Measurements from ENCODE around the gene LENG9.
"Not testable (repeated sequence)": the region's sequence is repeated elsewhere in the genome, so short reads cannot be mapped to it uniquely, and the experiment has no call there.

LENG9 gene

DNA sequence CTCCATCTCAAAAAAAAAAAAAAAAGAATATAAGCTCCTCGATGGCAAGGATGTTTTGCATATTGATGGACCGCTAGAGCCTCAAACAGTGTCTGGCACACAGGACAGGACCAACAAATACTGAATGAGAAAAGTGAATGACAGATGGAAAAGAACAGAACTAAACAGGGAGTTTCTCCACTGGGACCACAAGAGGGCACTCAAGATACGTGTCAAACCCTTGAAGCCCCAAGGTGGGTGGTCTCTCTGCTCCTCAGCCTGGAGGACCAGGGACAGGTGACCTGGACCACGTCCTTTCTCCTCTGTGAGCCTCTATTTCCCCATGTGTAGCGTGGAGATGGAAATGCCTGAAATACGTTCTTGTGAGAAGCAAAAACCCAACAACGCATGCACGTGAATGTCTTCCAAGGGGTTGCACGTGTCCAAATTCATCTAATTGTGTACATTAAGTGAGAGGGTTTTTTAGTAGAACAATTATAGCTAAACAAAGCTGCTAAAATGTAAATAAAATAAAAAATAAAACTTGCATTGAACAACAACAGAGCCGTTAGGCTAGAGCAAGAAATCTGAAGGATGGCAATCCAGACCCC, 15.2 kb upstream of the LENG9 start:
- no peak for DNase-seq (ENCODE audit: low read depth, low spot score)

GRCh38 chr19:54477650-54478049, 14.1 kb upstream of the LENG9 start:
- DNase-seq (ENCODE audit: low read depth, low spot score), result no peak

DNA sequence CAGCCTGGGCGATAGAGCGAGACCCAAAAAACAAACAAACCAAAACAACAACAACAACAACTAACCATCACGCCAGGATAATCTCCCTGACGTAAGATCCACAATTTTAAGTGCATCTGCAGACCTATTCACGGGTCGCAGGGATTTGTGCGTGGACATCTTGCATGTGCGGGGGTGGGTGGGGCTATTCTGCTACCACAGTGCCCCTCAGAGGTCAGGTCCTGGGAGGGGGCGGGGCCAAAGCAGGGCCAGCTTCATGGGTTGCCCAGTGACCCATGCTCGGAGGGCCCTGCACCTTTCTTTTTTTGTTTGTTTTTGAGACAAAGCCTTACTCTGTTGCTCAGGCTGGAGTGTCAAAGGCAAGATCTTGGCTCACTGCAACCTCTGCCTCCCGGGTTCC, 12.1 kb upstream of the LENG9 start:
- no peak for DNase-seq (ENCODE audit: low read depth, low spot score)

DNA sequence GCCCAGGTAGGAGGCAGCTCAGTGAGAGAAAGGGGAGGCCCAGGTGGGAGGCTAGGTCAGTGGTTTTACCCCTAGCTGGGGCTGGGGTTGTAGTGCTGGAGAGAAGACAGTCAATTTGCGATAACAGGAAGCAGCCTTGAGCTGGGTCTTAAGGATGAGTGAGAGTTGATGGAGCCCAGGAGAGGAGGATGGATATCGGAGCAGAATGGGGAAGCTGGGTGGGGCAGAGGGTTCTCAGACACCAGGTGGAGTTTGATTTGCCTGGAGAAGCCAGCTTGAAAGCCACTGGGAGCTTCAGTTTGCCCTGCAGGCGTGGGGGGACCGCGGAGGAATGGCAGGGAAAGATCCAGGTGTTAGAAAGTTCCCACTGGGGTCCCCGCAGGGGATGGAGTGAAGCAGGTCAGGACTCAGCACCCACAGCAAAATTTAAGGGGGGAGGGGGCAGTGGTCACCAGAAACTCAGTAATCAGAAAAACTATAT, 10.4 kb upstream of the LENG9 start:
- DNase-seq (ENCODE audit: low read depth, low spot score), result no peak

- DNase-seq (ENCODE audit: low read depth, low spot score), result no peak
These were observed 9.7 kb upstream of the LENG9 start, which contains the start of gene CDC42EP5 for GRCh38 chr19:54473071-54473891. TSS of gene CDC42EP5 (minus strand) at chr19:54473296. CDS start at chr19:54465547, 7,749 bp downstream.

DNA sequence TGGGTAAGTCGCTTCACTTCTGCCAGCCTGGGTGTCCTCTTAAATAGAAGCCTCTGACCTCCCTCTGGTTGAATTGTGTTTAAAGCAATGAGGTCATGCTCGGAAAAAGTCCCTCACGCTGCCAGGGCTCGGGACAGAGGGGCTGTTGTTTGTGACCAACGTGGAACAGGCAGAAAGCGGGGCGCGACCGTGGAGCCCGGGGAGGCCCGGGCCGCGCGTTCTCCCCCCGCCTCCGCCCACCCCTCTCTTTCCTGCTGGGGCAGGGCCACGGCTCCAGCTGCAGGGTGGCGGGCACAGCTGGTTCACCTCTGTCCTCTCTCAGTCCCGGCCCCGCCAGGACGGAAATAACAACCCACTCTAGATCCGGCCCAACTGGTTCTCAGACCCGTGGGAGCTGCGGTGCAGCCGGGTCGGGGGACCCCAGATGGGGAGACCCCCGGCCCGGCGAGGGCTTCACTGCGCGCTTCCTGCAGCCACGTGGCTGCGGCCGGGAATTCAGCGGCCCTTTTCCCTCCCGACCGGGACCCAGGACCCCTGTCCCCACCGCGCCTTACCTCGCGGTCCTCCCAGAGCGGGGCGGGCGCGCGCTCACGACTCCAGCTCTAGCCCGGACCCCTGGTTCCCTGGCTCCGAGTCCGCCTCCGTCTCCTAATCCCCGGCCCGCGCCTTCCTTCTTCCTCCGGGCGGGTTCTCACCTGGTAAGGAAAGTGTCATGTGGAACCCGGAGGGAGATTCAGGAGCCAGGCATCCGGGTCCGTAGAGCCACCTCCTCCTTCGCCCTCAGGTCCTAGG, 7.6 kb upstream of the LENG9 start:
- DNase-seq (ENCODE audit: low read depth, low spot score), result no peak

- DNase-seq (ENCODE audit: low read depth, low spot score), result no peak
These were observed 6.8 kb upstream of the LENG9 start for GRCh38 chr19:54470276-54470887.

DNA sequence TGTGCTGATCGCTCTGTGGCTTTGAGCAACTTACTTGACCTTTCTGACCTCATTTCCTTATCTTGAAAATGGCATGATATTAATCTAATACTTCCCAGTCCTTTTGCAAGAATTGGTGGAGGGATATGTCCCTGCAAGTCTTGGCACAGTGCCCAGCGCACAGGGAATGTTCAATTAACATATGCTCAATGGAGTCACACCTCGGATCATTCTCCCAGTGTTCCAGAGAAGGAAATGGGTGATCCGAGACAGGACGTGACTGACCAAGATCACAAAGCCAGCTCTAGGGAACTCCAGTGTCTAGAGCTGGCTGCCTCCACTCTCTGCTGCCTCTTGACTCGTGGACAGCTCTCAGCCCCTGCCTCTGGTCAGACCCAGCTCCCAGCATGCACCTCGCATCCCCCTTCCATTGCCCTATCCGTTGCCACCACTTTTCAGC, 5.9 kb upstream of the LENG9 start:
- DNase-seq (ENCODE audit: low read depth, low spot score), result no peak

GRCh38 chr19:54466110-54466480, 2.5 kb upstream of the LENG9 start:
- DNase-seq (ENCODE audit: low read depth, low spot score), result not testable (repeated sequence)

DNA sequence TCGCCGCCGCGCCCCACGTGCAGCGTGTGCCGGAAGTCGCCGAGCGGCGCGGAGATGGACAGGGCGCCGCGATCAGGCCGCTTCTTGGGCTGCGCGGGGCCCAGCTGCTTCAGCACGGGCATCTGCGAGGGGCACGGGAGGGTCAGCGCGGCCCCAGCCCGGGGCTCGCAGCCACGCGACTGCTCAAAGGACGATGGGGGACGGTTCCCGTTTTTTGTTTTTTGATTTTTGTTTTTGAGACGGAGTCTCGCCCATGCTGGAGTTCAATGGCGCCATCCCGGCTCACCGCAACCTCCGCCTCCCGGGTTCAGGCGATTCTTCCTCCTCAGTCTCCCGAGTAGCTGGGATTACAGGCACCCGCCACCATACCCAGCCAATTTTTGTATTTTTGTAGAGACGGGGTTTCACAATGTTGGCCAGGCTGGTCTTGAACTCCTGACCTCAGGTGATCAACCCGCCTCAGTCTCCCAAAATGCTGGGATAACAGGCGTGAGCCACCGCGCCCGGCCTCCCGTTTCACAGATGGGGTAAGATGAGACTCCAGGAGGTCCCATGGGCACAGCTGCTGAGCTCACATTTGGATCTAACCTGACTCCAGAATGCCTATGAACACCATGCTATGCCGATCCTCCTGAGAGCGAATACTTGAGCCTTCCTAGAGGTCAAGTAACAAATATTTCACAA, 2.0 kb upstream of the LENG9 start:
- no peak for DNase-seq (ENCODE audit: low read depth, low spot score)

GRCh38 chr19:54464630-54465425, 1.2 kb upstream of the LENG9 start:
- DNase-seq (ENCODE audit: low read depth, low spot score), result peak; percentile 51

- DNase-seq (ENCODE audit: low read depth, low spot score), result peak; percentile 75
These were observed 559 bp upstream of the LENG9 start for GRCh38 chr19:54464044-54464629.

GRCh38 chr19:54462655-54463530, 685 bp downstream of the LENG9 start:
- peak; percentile 33 for DNase-seq (ENCODE audit: low read depth, low spot score)

DNA sequence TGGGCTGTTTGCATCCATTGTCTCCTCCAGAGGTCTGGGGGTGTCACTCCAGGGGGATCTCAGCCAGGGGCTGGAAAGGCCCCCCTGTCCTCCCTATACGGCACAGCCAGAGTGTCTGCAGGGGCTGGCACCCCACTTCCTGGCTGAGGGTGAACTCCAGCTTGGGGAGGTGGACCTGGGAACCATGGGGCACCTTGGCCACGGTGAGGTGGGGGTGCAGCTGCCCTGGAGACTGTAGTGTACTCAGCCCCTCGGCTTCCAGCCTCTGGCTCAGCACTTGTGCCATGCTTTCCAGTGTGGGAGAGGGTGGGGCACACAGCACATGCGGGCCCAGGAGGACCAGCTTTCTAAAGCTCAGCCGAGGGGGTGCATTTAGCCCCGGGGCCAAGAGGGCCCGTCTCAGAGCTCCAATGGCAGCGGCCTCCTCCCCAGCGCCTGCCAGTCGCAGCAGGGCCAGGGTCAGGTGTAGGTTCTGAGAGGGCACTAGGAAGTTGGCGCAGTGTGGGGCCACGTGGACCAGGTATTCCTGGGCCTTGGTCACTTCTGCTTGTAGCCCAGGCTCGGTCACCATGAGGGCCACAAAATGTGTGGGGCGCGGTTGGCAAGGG, 1.4 kb downstream of the LENG9 start:
- no peak for DNase-seq (ENCODE audit: low read depth, low spot score)

DNA sequence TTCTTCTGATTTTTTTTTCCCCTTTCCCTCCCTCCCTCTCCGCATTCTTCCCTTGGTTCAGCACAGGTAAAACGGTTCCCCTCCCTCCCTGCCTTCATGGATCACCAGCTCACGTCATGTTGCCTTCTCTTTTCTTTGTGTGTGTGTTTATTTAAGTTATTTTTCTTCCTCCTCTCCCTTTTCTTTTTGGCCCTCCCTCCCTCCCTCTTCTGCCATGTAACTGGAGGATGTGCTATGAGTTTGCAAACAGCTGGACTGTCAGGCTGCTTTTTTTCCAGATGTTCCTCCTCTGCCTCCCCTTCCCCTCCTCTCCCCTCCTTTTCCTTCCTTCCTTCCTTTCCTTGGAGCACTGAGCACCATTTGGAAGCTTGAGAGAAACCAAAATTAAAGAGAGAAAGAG, 2.0 kb downstream of the LENG9 start:
- DNase-seq (ENCODE audit: low read depth, low spot score), result no peak

DNA sequence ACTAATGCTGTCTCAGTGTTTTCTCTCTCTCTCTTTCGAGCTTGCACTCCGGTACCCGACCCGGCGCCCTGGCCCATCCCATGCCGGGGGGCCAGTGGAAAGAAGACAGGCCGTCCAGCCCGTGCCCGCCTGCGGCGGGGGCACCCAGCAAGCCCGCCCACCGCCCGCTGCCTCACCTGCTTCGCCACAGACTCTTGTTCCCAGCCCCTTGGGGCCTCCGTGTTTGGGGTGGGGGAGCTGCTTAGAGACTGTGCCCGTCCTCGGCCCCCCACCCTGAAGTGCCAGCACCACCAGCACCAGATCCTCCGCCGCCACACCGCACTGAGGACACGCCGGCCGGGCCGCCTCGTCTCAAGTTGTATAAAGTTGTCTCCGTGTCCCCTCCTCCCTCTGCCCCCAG, 2.4 kb downstream of the LENG9 start:
- no peak for DNase-seq (ENCODE audit: low read depth, low spot score)

DNA sequence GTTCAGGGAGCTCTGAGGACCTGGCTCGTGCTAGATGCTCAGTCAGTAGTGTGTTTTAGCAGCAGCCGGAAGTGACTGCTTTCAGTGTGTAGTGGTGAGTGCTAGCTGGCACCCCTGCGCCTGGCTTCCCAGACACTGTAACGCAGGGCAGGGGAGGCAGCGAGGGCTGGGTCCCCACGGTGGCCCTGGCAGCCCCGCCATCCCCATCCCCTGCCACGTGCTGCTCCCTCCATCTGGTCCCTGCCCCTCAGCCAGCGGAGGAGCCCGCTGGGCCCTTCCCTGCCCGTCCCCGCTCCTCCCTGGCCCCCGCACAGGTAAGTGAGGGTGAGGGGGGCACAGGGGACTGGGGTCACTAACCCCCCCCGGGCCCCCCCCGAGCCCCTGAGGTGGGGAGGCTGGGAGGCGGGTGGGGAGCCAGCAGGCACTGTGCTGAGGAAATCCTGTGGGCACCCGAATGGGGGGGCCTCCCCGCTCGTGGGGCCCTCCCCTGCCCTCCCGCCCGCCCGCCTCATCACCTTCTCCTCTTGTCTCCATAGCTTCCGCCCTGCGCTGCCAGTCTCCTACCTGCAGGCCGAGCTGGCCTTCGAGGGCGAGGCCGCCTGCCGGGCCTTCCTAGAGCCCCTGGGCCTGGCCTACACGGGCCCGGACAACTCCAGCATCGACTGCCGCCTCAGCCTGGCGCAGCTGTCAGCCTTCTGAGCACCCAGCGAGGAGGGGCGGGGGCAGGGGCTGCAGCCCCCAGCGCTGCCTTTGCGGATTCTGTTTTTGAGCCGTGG, 3.2 kb downstream of the LENG9 start:
- DNase-seq (ENCODE audit: low read depth, low spot score), result no peak
